PC-3 (cell line): ENCODE data around the gene DAPK1. TPM values are rescaled to one million over a fixed set of nuclear protein-coding genes. Genes with fewer than 3 reads are reported as not detected.

Experiments used
- ATAC-seq: fragments of 200-7000 bp; cut with Tn5 transposase; 2 replicates; pipeline ENCODE4 v1.9.1; 2020; ENCODE audit warnings: mild to moderate bottlenecking, moderate library complexity
- BruUV-seq: library from RNA; stranded (reverse); fragments of 400-500 nt; replicated peaks from 2 replicates; lab custom pipeline; 2021; lab: Mats Ljungman, UMichigan
- CTCF ChIA-PET: fragments of 300-600 bp; sonication (Branson Sonifier 250); formaldehyde crosslinking; loops from one replicate; lab custom pipeline; 2022; ENCODE audit warnings: antibody characterized with exemption; lab: Charles Lee
- POLR2A ChIA-PET: fragments of 300-600 bp; sonication (Branson Sonifier 250); formaldehyde crosslinking; loops from one replicate; lab custom pipeline; 2022; ENCODE audit warnings: antibody characterized with exemption; ENCODE audit not compliant: unreplicated experiment; lab: Charles Lee
- DNase-seq: peaks from one replicate; pipeline ENCODE4 v3.0.0-alpha.2; 2015
- H2AFZ ChIP-seq: fragments of 300-600 bp; sonication (generic); 2 replicates; pipeline ENCODE4 v1.6.0; 2016; ENCODE audit warnings: antibody characterized with exemption, low read length
- H3F3A ChIP-seq: fragments of 300-600 bp; sonication (generic); one replicate; pipeline ENCODE4 v1.6.0; 2017; ENCODE audit warnings: antibody characterized with exemption, low read length, control low read depth, mild to moderate bottlenecking; ENCODE audit not compliant: unreplicated experiment
- H3K27ac ChIP-seq: fragments of 300-600 bp; sonication (generic); 2 replicates; pipeline ENCODE4 v1.5.1; 2016; ENCODE audit warnings: mild to moderate bottlenecking, low read length
- H3K27me3 ChIP-seq: fragments of 300-600 bp; sonication (generic); 2 replicates; pipeline ENCODE4 v1.6.1; 2016; ENCODE audit warnings: low read length, mixed read lengths
- H3K36me3 ChIP-seq: fragments of 300-600 bp; sonication (generic); 2 replicates; pipeline ENCODE4 v1.6.1; 2016; ENCODE audit warnings: low read depth, mixed run types, low read length, mixed read lengths
- H3K4me1 ChIP-seq: fragments of 300-600 bp; sonication (generic); 2 replicates; pipeline ENCODE4 v1.5.1; 2016; ENCODE audit warnings: low read length; ENCODE audit not compliant: insufficient read depth
- H3K4me2 ChIP-seq: fragments of 300-600 bp; sonication (generic); 2 replicates; pipeline ENCODE4 v1.6.0; 2016; ENCODE audit warnings: low read length
- H3K4me3 ChIP-seq: fragments of 300-600 bp; sonication (generic); 2 replicates; pipeline ENCODE4 v1.5.1; 2016; ENCODE audit warnings: mild to moderate bottlenecking, low read length, mixed read lengths
- H3K79me2 ChIP-seq: fragments of 300-600 bp; sonication (generic); 2 replicates; pipeline ENCODE4 v1.6.1; 2017; ENCODE audit warnings: low read length, mixed read lengths
- H3K9ac ChIP-seq: fragments of 300-600 bp; sonication (generic); 2 replicates; pipeline ENCODE4 v1.6.0; 2016; ENCODE audit warnings: mild to moderate bottlenecking, low read length
- H3K9me2 ChIP-seq: fragments of 300-600 bp; sonication (generic); replicated peaks from 2 replicates; pipeline ENCODE4 v1.6.1; 2016; ENCODE audit warnings: mixed run types, low read length, mixed read lengths
- H3K9me3 ChIP-seq: fragments of 300-600 bp; sonication (generic); 2 replicates; pipeline ENCODE4 v1.6.1; 2016; ENCODE audit warnings: low read length, mixed read lengths
- H4K20me1 ChIP-seq: fragments of 300-600 bp; sonication (generic); 2 replicates; pipeline ENCODE4 v1.6.1; 2016; ENCODE audit warnings: low read length, mixed read lengths
- CTCF ChIP-seq: fragments of 300-600 bp; sonication (generic); conservative IDR thresholded peaks from 2 replicates; pipeline ENCODE4 v1.5.1; 2017; ENCODE audit warnings: antibody characterized with exemption, low read depth, mild to moderate bottlenecking, low read length
- EZH2 ChIP-seq: fragments of 300-600 bp; sonication (generic); IDR thresholded peaks from one replicate; pipeline ENCODE4 v1.6.1; 2017; ENCODE audit warnings: antibody characterized with exemption, mild to moderate bottlenecking, low read length; ENCODE audit not compliant: unreplicated experiment
- EZH2phosphoT487 ChIP-seq: fragments of 300-600 bp; sonication (generic); IDR thresholded peaks from 2 replicates; pipeline ENCODE4 v1.6.1; 2018; ENCODE audit warnings: mild to moderate bottlenecking, antibody characterized with exemption, low read length, borderline replicate concordance
- intact Hi-C: fragments of 100-400 bp; cut with micrococcal nuclease; formaldehyde crosslinking; loops from 2 replicates; pipeline ENCODE4 v1.9.0; 2023
- total RNA-seq: library from RNA; depleted of rRNA; stranded (reverse); fragments of >200 nt; gene quantifications from 2 replicates; pipeline ENCODE4 v1.2.3, GENCODE V29; 2014

Gene DAPK1
- total RNA-seq, 1 experiment from 2014 or later = not detected

GRCh38 chr9:87516926-87517290, 19.2 kb downstream of the DAPK1 start:
- no peaks in the 10 kb centered on the region for H3K36me3 ChIP-seq
- TF ChIP-seq EZH2phosphoT487 = no peak
- TF ChIP-seq EZH2 = no peak
- no peak for TF ChIP-seq CTCF
- no peaks in the 10 kb centered on the region for H3K79me2 ChIP-seq
- H3K4me2 ChIP-seq = no peak overlapping the region
- ATAC-seq (no peak), DNase-seq (no peak)
- H3K4me1 ChIP-seq = no peaks in the 10 kb centered on the region
- intact Hi-C loops = no loop called here
- H4K20me1 ChIP-seq = no peaks in the 10 kb centered on the region
- no peaks in the 10 kb centered on the region for H3F3A ChIP-seq
- H3K9ac ChIP-seq = no peak overlapping the region
- H2AFZ ChIP-seq = no peak overlapping the region
- H3K9me3 ChIP-seq = no peaks in the 10 kb centered on the region
- ChIA-PET POLR2A (no interaction called here), CTCF (no interaction called here)
- H3K4me3 ChIP-seq = no peak overlapping the region
- no peak overlapping the region for H3K27ac ChIP-seq
- no peaks in the 10 kb centered on the region for H3K9me2 ChIP-seq
- no peaks in the 10 kb centered on the region for H3K27me3 ChIP-seq
- BruUV-seq = no TSS peak

GRCh38 chr9:87517732-87518131, 20.1 kb downstream of the DAPK1 start:
- Histone ChIP-seq H3K9ac (no peak overlapping the region), H3K36me3 (no peaks in the 10 kb centered on the region), H3K9me3 (no peaks in the 10 kb centered on the region), H3K4me1 (no peaks in the 10 kb centered on the region), H3K27ac (no peak overlapping the region), H4K20me1 (no peaks in the 10 kb centered on the region), H2AFZ (no peak overlapping the region), H3K4me2 (no peak overlapping the region), H3K4me3 (no peak overlapping the region), H3K79me2 (no peaks in the 10 kb centered on the region), H3K9me2 (no peaks in the 10 kb centered on the region), H3F3A (no peaks in the 10 kb centered on the region), H3K27me3 (no peaks in the 10 kb centered on the region)
- no peak for TF ChIP-seq CTCF
- TF ChIP-seq EZH2 = no peak
- no peak for TF ChIP-seq EZH2phosphoT487
- ATAC-seq (no peak), DNase-seq (no peak)
- ChIA-PET POLR2A (no interaction called here), CTCF (no interaction called here)
- BruUV-seq = no TSS peak
- intact Hi-C loops = no loop called here

- no peak for ATAC-seq
- ChIA-PET CTCF (no interaction called here), POLR2A (no interaction called here)
Observed at GRCh38 chr9:87518702-87519335, 21.2 kb downstream of the DAPK1 start.

More at GRCh38 chr9:87518702-87519335, 21.2 kb downstream of the DAPK1 start:
- no peak for TF ChIP-seq EZH2
- TF ChIP-seq EZH2phosphoT487 = no peak
- no peak for TF ChIP-seq CTCF
- Histone ChIP-seq H3K36me3 (no peaks in the 10 kb centered on the region), H3K9ac (no peak overlapping the region), H4K20me1 (no peaks in the 10 kb centered on the region), H3K9me2 (no peaks in the 10 kb centered on the region), H3K27me3 (no peaks in the 10 kb centered on the region), H3K4me1 (no peaks in the 10 kb centered on the region), H3K4me2 (no peak overlapping the region), H2AFZ (no peak overlapping the region), H3K79me2 (no peaks in the 10 kb centered on the region), H3K27ac (no peak overlapping the region), H3K4me3 (no peak overlapping the region), H3K9me3 (no peaks in the 10 kb centered on the region), H3F3A (no peaks in the 10 kb centered on the region)
- intact Hi-C loops = no loop called here
- DNase-seq = no peak
- BruUV-seq = no TSS peak
